OCI-LY3 (cell line): Measurements from ENCODE around the gene IL16.

Experiments used
- EZH2phosphoT487 ChIP-seq: fragments of 200-600 bp; shearing (Covaris generic); IDR thresholded peaks from 2 replicates; pipeline ENCODE4 v1.6.1; 2018; ENCODE audit warnings: antibody characterized with exemption, mixed run types, low read depth
- TF ChIP-seq, protein P1 (sequence below): fragments of 200-600, 300-600 bp; sonication (generic); IDR thresholded peaks from 2 replicates; pipeline ENCODE4 v1.5.1; 2014; ENCODE audit warnings: antibody characterized with exemption, low read length, low read depth

- TF ChIP-seq, protein P1, sequence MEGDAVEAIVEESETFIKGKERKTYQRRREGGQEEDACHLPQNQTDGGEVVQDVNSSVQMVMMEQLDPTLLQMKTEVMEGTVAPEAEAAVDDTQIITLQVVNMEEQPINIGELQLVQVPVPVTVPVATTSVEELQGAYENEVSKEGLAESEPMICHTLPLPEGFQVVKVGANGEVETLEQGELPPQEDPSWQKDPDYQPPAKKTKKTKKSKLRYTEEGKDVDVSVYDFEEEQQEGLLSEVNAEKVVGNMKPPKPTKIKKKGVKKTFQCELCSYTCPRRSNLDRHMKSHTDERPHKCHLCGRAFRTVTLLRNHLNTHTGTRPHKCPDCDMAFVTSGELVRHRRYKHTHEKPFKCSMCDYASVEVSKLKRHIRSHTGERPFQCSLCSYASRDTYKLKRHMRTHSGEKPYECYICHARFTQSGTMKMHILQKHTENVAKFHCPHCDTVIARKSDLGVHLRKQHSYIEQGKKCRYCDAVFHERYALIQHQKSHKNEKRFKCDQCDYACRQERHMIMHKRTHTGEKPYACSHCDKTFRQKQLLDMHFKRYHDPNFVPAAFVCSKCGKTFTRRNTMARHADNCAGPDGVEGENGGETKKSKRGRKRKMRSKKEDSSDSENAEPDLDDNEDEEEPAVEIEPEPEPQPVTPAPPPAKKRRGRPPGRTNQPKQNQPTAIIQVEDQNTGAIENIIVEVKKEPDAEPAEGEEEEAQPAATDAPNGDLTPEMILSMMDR, result no peak
- no peak for TF ChIP-seq EZH2phosphoT487
These were observed 104.7 kb downstream of the IL16 start for GRCh38 chr15:81301385-81301784.
